Trophoblast cell (in vitro differentiated cells and primary cell): ENCODE measurements around the gene ZBTB49.
"Not testable (repeated sequence)": the region's sequence is repeated elsewhere in the genome, so short reads cannot be mapped to it uniquely, and the experiment has no call there.

ENCODE experiments used
- DNase-seq, 2 donors: peaks; one replicate each; pipeline ENCODE4 v3.0.0-alpha.2; 2016
- H2AFZ ChIP-seq: 2 replicates; pipeline ENCODE4 v1.6.1; 2013; ENCODE audit warnings: low read length, moderate library complexity, mild to moderate bottlenecking; ENCODE audit not compliant: insufficient read depth, poor library complexity
- H2AK5ac ChIP-seq: 2 replicates; pipeline ENCODE4 v1.6.1; 2013; ENCODE audit warnings: mild to moderate bottlenecking, low read length
- H2BK120ac ChIP-seq: 2 replicates; pipeline ENCODE4 v1.6.1; 2013; ENCODE audit warnings: low read length, mild to moderate bottlenecking, moderate library complexity; ENCODE audit not compliant: insufficient read depth, poor library complexity
- H2BK12ac ChIP-seq: 2 replicates; pipeline ENCODE4 v1.6.1; 2013; ENCODE audit warnings: mild to moderate bottlenecking, low read length, moderate library complexity
- H2BK5ac ChIP-seq: 2 replicates; pipeline ENCODE4 v1.6.1; 2013; ENCODE audit warnings: low read length, low read depth, moderate library complexity, mild to moderate bottlenecking; ENCODE audit not compliant: poor library complexity
- H3K14ac ChIP-seq: 2 replicates; pipeline ENCODE4 v1.6.1; 2013; ENCODE audit warnings: mild to moderate bottlenecking, low read length
- H3K18ac ChIP-seq: 2 replicates; pipeline ENCODE4 v1.6.1; 2013; ENCODE audit warnings: mild to moderate bottlenecking, low read length
- H3K23ac ChIP-seq: 2 replicates; pipeline ENCODE4 v1.6.1; 2013; ENCODE audit warnings: low read length
- H3K27ac ChIP-seq: 2 replicates; pipeline ENCODE4 v1.5.1; 2013; ENCODE audit warnings: low read depth, mild to moderate bottlenecking, inconsistent platforms, low read length, moderate library complexity
- H3K27me3 ChIP-seq: 2 replicates; pipeline ENCODE4 v1.6.1; 2013; ENCODE audit warnings: inconsistent platforms, mild to moderate bottlenecking, low read length, moderate library complexity; ENCODE audit not compliant: insufficient read depth
- H3K36me3 ChIP-seq, 2 experiments: 1 replicate in 1 of 2; 2 replicates in 1 of 2; pipeline ENCODE4 v1.6.1; 2013; ENCODE audit warnings: low read length in 2 of 2, mild to moderate bottlenecking in 2 of 2, moderate library complexity in 1 of 2; ENCODE audit not compliant: insufficient read depth in 2 of 2, control insufficient read depth in 1 of 2
- H3K4ac ChIP-seq: 2 replicates; pipeline ENCODE4 v1.6.1; 2013; ENCODE audit warnings: low read depth, mild to moderate bottlenecking, low read length, moderate library complexity
- H3K4me1 ChIP-seq, 2 experiments: 1 replicate in 1 of 2; 2 replicates in 1 of 2; pipeline ENCODE4 v1.6.1; 2013; ENCODE audit warnings: low read length in 2 of 2, mild to moderate bottlenecking in 2 of 2, moderate library complexity in 1 of 2; ENCODE audit not compliant: insufficient read depth in 2 of 2, control insufficient read depth in 1 of 2
- H3K4me2 ChIP-seq: 2 replicates; pipeline ENCODE4 v1.6.1; 2013; ENCODE audit warnings: inconsistent platforms, mild to moderate bottlenecking, low read length, moderate library complexity
- H3K4me3 ChIP-seq: 2 replicates; pipeline ENCODE4 v1.5.1; 2013; ENCODE audit warnings: mild to moderate bottlenecking, low read depth, low read length, inconsistent platforms
- H3K79me1 ChIP-seq: one replicate; pipeline ENCODE4 v1.6.1; 2013; ENCODE audit warnings: low read length
- H3K79me2 ChIP-seq: 2 replicates; pipeline ENCODE4 v1.6.1; 2013; ENCODE audit warnings: low read length, mild to moderate bottlenecking; ENCODE audit not compliant: control insufficient read depth, insufficient read depth, poor library complexity
- H3K9ac ChIP-seq: 2 replicates; pipeline ENCODE4 v1.6.1; 2013; ENCODE audit warnings: mild to moderate bottlenecking, low read length
- H3K9me3 ChIP-seq: 2 replicates; pipeline ENCODE4 v1.6.1; 2013; ENCODE audit warnings: low read depth, mild to moderate bottlenecking, control low read depth, inconsistent platforms, low read length; ENCODE audit not compliant: insufficient read depth
- H4K12ac ChIP-seq: 2 replicates; pipeline ENCODE4 v1.6.1; 2013; ENCODE audit warnings: low read depth, mild to moderate bottlenecking, low read length, moderate library complexity
- H4K8ac ChIP-seq: 2 replicates; pipeline ENCODE4 v1.6.1; 2013; ENCODE audit warnings: low read depth, mild to moderate bottlenecking, low read length, moderate library complexity
- H4K91ac ChIP-seq: one replicate; pipeline ENCODE4 v1.6.1; 2013; ENCODE audit warnings: low read depth, mild to moderate bottlenecking, low read length, moderate library complexity
- WGBS: extraction: QIAGEN DNeasy Blood & Tissue Kit; methylation state at CpG from one replicate; pipeline ENCODE4 v1.1.7; 2013; ENCODE audit warnings: missing lambda C conversion rate; ENCODE audit not compliant: insufficient read length, insufficient coverage; ENCODE audit errors: extremely low coverage; 5-methylcytosine and 5-hydroxymethylcytosine counted together

ZBTB49 gene

DNA sequence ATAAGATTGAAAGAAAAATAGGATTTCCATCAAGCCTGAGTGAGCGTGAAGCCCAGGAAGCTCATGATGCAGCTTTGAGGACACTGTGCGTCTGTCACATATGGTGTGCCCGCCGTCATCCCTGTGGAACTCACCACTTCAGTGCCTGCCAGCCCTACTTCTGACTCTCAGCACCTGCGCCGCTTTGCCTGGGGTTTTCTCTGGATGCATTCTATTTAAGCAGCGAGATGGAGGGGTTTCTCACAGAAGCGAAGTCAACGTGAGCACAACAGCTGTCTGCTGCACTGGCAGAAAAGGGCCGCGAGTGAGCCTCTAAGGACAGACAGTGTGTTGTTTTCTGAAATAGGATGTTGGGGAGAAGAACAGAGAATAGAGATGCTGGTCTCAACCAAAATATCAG is 35.9 kb upstream of the ZBTB49 start:
- Histone ChIP-seq H3K79me1 (no peaks in the 10 kb centered on the region), H3K4me1 (no peaks in the 10 kb centered on the region), H3K79me2 (no peaks in the 10 kb centered on the region), H4K91ac (no peak overlapping the region), H3K27ac (no peak overlapping the region), H3K9me3 (no peaks in the 10 kb centered on the region), H3K4ac (no peak overlapping the region), H4K8ac (no peak overlapping the region), H2AFZ (no peak overlapping the region), H4K12ac (no peak overlapping the region), H3K9ac (no peak overlapping the region), H3K18ac (no peak overlapping the region), H3K36me3 (no peaks in the 10 kb centered on the region), H3K4me2 (no peak overlapping the region), H3K27me3 (no peaks in the 10 kb centered on the region), H2BK12ac (no peak overlapping the region), H2BK5ac (no peak overlapping the region), H2AK5ac (no peak overlapping the region), H3K14ac (no peak overlapping the region), H3K23ac (no peak overlapping the region), H2BK120ac (no peak overlapping the region), H3K4me3 (no peak overlapping the region)
- WGBS, result no CpG with 5 or more reads among the region's 11 CpGs
- no peak for DNase-seq

DNA sequence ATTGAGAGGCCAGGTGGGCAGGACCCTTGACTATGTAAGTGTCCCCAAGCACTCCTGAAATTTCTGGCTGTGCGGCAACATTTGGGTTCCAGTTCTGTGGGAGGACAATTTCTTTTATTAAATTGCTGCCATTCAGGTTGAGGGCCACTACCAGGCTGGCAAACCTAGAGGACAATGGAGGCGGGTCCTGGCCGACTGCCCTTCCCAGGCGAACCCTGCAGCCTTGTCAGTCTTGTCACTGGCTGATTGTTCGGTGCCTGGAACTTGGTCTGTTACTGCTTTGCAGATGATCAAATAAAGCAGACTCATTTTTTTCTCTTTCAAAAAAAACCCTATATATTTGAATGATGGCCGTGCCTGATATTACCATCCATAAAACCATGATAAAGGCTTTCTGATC is 35.4 kb upstream of the ZBTB49 start:
- H3K9me3 ChIP-seq, result no peaks in the 10 kb centered on the region
- H2BK5ac ChIP-seq, result no peak overlapping the region
- no peak overlapping the region for H3K14ac ChIP-seq
- no peaks in the 10 kb centered on the region for H3K4me1 ChIP-seq
- no peaks in the 10 kb centered on the region for H3K27me3 ChIP-seq
- H3K27ac ChIP-seq, result no peak overlapping the region
- H3K79me1 ChIP-seq, result no peaks in the 10 kb centered on the region
- no peak overlapping the region for H3K18ac ChIP-seq
- DNase-seq, result no peak
- H3K4ac ChIP-seq, result no peak overlapping the region
- no peak overlapping the region for H3K4me3 ChIP-seq
- no peak overlapping the region for H2BK12ac ChIP-seq
- no peak overlapping the region for H2AK5ac ChIP-seq
- H2BK120ac ChIP-seq, result no peak overlapping the region
- no peak overlapping the region for H4K8ac ChIP-seq
- no peak overlapping the region for H3K4me2 ChIP-seq
- H3K36me3 ChIP-seq, result no peaks in the 10 kb centered on the region
- no peak overlapping the region for H3K9ac ChIP-seq
- H3K23ac ChIP-seq, result no peak overlapping the region
- no peaks in the 10 kb centered on the region for H3K79me2 ChIP-seq
- H4K91ac ChIP-seq, result no peak overlapping the region
- no peak overlapping the region for H4K12ac ChIP-seq
- no peak overlapping the region for H2AFZ ChIP-seq
- no CpG with 5 or more reads among the region's 6 CpGs for WGBS

- no peak overlapping the region for H2BK120ac ChIP-seq
- no CpG with 5 or more reads among the region's 10 CpGs for WGBS
Observed at GRCh38 chr4:4256799-4257198, 33.3 kb upstream of the ZBTB49 start.

DNA sequence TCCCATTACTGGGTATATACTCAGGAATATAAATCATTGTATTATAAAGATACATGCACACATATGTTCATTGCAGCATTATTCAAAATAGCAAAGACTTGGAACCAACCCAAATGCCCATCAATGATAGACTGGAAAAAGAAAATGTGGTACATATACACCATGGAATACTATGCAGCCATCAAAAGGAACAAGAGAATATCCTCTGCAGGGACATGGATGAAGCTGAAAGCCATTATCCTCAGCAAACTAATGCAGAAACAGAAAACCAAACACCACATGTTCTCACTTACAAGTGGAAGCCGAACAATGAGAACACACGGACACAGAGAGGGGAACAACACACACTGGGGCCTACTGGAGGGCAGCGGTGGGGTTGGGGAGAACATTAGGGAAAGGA is 32.3 kb upstream of the ZBTB49 start:
- not testable (repeated sequence) for H3K27me3 ChIP-seq, H2BK5ac ChIP-seq, H3K14ac ChIP-seq, H3K23ac ChIP-seq, H2AFZ ChIP-seq, H3K9ac ChIP-seq, H3K4me2 ChIP-seq, H3K4me3 ChIP-seq, H3K79me1 ChIP-seq, H4K12ac ChIP-seq, H3K9me3 ChIP-seq, DNase-seq, H2BK120ac ChIP-seq, H3K4ac ChIP-seq, H2AK5ac ChIP-seq, H2BK12ac ChIP-seq, H3K27ac ChIP-seq, H3K79me2 ChIP-seq, H4K91ac ChIP-seq, H3K4me1 ChIP-seq, H3K36me3 ChIP-seq, H3K18ac ChIP-seq, H4K8ac ChIP-seq
- WGBS, result no CpG with 5 or more reads among the region's 3 CpGs

More at GRCh38 chr4:4256799-4257198, 33.3 kb upstream of the ZBTB49 start:
- Histone ChIP-seq H3K14ac (no peak overlapping the region), H2BK12ac (no peak overlapping the region), H3K79me1 (no peaks in the 10 kb centered on the region), H3K9me3 (no peaks in the 10 kb centered on the region), H2AK5ac (no peak overlapping the region), H4K8ac (no peak overlapping the region), H3K4me3 (no peak overlapping the region), H4K91ac (no peak overlapping the region), H3K4me1 (no peaks in the 10 kb centered on the region), H3K18ac (no peak overlapping the region), H3K27ac (no peak overlapping the region), H4K12ac (no peak overlapping the region), H3K27me3 (no peaks in the 10 kb centered on the region), H3K4me2 (no peak overlapping the region), H2AFZ (no peak overlapping the region), H3K23ac (no peak overlapping the region), H2BK5ac (no peak overlapping the region), H3K9ac (no peak overlapping the region), H3K36me3 (no peaks in the 10 kb centered on the region), H3K4ac (no peak overlapping the region), H3K79me2 (no peaks in the 10 kb centered on the region)
- DNase-seq, result no peak
